ENCODE data around the gene TSPAN33.

- TF ChIP-seq CTCF (optimal IDR thresholded peaks at IDR 0.05 in 1 of 3, IDR thresholded peaks at IDR 0.05 in 1 of 3, conservative IDR thresholded peaks at IDR 0.05 in 1 of 3; ENCODE audit: extremely low read depth in 1 of 3, insufficient read depth in 2 of 3, low read length in 3 of 3) (no peak), EZH2 (IDR thresholded peaks at IDR 0.05; ENCODE audit: low read length) (no peak)
These were observed 10.0 kb upstream of the TSPAN33 start for GRCh38 chr7:129134356-129134987.

Measured in keratinocyte (primary cell).